GM19324 (cell line): ENCODE data around the gene SLC25A45.
"Not testable (repeated sequence)": the region's sequence is repeated elsewhere in the genome, so short reads cannot be mapped to it uniquely, and the experiment has no call there.

ENCODE experiments used
- ATAC-seq: cut with Tn5 transposase; IDR thresholded peaks from one replicate; pipeline ENCODE4 v1.9.1; 2021; ENCODE audit warnings: mild to moderate bottlenecking, moderate library complexity; ENCODE audit not compliant: unreplicated experiment, low FRiP score

The SLC25A45 gene

DNA sequence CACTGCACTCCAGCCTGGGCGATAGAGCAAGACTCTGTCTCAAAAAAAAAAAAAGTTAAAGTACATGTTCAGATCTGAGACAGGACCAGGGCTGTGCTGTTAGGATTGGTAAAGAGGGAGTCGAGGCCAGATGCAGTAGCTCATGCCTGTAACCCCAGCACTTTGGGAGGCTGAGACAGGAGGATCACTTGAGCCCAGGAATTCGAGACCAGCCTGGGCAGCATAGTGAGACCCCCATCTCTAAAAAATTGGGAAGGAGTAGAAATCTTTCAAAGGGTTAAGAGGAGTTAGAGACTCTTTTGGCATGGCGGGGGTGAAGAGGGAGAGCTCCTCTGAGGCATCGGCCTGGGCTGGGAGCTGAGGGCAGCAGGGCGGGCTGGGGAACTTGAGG lies 11.8 kb downstream of the SLC25A45 start:
- ATAC-seq = no peak

DNA sequence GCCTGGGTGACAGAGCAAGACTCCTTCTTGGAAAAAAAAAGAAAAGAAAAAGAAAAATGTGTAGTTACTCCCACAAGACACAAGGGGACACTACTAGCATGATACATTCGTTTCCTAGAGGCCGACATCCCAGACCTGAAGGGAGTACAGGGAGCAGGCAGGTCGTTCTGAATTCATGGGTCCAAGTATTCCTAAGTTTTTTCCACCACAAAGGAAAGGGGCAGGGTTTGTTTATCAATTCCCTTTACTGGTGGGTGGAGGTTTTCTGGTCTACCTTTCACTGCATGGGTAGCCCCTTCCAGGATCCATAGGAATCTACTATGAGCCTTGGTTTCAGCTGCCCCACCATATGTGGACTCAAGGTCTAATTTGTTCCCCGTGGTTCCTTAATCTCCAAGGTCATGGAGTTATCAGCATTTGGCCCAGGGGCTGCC lies 16.1 kb downstream of the SLC25A45 start:
- no peak for ATAC-seq

DNA sequence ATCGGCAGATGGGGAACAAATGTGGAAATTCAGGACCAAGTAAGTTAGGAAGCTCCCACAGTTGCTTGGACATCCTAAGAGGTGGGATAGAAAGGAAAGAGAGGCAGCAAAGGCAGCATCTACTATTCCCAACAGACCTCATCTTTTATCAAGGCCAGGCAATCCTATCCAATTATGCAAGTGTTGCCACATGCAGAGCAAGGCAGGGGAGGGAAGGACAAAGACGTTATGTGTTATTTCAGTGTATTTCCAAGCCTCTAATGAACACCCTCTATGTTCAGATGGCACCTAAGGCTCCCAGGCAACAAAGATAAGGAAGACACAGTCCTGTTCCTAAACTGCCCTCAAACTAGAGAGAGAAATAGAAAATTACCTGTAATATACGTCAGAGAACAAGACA lies 18.7 kb downstream of the SLC25A45 start:
- ATAC-seq = no peak

DNA sequence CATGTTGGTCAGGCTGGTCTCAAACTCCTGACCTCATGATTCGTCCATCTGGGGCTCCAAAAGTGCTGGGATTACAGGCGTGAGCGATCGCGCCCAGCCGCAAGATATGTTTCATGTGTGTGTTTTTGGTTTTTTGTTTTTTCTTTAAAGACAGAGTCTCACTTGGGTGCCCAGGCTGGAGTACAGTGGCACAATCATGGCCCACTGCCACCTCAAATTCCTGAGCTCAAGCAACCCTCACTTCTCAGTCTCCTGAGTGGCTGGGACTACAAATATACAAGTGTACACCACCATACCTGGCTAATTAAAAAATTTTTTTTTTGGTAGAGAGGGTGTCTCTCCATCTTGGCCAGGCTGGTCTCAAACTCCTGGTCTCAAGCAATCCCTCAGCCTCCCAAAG lies 19.5 kb downstream of the SLC25A45 start:
- no peak for ATAC-seq

DNA sequence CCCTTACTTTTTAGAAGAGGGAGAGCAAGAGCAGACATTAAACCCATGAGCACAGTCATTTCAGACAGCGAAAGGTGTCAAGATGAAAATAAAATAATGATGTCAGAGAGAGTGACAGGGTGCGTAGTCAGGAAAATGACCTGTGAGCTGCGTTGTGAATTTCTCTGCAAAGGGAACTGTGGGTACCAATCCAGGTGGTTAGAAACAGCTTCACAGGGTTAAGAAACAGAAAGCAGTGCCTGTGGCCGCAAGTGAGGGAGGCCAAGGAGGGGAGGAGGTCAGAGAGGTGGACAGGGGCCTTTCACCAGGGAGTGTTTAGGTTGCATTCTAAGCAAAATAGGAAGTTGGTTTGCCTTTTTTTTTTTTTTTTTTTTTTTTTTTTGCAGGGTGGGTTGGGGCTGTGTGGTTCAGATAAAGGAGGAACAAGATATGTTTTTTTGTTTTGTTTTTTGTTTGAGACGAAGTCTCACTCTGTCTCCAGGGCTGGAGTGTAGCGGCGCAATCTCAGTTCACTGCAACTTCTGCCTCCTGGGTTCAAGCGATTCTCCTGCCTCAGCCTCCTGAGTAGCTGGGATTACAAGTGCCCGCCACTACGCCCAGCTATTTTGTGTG lies 20.0 kb downstream of the SLC25A45 start:
- ATAC-seq = no peak

DNA sequence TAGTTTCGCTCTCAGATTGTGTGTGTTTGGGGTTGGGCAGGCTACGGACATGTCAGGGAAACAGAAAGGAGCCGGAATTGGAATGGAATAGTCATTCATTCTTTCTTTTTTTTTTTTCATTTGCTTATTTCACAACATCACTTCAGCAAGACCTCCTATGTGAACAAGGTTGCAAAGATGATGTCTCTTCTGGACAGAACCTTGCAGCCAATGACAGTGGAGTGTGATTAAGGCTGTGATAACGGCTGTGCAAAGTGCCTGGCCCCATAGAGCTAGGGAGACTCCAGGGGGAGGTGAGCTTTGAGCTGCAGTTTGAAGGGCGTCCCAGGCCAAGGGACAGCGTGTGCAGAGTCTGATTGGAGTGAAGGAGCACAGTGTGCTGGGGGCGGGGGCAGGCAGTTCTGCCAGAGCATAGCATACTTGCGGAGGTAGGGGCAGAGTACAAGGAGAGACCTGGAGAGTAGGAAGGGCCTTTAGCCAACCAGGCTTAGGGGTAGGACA lies 24.5 kb downstream of the SLC25A45 start:
- ATAC-seq = no peak

DNA sequence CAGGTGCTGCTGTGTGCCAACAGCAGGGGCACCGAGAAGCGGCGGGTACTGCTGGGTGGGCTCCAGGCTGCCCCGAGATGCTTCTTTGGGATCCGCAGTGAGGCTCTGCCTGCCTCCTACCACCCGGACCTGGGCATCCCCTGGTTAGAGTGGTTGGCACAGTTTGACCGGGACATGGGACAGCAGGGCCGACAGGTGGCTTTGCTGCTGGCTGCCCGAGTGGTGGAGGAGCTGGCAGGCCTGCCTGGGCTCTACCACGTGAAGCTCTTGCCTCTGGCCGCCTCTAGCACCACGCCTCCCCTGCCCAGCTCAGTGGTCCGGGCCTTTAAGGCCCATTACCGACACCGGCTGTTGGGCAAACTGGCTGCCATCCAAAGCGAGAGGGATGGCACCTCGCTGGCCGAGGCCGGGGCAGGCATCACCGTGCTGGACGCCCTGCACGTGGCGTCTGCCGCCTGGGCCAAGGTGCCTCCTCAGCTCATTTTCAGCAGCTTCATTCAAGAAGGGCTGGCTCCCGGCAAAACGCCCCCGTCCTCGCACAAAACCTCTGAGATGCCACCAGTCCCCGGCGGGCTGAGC lies 26.0 kb downstream of the SLC25A45 start:
- no peak for ATAC-seq

DNA sequence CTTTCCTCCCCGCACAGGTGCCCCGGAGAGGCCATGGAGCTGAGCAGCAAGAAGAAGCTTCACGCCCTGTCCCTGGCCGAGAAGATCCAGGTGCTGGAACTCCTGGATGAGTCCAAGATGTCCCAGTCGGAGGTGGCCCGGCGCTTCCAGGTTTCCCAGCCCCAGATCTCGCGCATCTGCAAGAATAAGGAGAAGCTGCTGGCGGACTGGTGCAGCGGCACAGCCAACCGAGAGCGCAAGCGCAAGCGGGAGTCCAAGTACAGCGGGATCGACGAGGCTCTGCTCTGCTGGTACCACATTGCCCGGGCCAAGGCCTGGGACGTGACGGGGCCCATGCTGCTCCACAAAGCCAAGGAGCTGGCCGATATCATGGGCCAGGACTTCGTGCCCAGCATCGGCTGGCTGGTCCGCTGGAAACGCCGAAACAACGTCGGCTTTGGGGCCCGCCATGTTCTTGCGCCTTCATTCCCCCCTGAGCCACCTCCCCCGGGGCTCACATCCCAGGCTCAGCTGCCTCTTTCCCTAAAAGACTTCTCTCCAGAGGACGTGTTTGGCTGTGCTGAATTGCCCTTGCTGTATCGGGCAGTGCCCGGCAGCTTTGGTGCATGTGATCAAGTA lies 26.6 kb downstream of the SLC25A45 start:
- no peak for ATAC-seq

DNA sequence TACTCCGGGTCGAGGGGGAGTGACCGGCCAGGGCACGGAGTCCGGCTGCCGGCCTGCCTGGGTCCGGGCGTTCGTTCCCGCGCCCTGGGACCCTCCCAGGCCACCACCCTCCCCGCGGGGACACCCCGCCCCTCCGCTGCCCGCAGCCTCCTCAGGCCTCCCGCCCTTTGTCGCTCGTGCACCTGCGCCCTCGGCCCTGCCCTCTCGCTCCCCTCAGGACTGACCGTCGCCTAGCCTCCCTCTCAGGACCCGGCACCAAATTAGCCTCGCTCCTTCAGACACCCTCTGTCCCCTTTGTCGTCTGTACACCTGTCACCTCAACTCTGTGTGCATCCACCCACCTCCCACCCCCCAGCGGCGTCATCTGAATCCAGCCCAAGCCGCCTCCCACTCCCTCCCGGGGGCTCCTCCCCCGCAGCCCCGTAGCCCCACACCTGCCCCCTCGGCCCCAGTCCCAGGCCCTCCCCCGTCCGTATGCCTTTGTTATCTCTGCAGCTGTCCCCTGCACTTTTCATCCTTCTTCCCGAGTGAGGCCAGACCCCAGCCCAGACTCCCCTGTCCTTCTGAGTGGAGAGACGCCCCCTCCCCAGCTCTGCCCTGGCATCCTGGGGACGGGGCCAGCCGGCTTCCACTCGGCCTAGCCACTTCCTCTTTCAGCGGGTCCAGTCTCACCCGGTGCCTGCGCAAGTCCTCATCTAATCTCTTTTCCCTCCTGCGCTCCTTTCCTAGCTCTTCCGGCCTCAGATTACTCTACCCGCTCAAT lies 27.3 kb downstream of the SLC25A45 start:
- ATAC-seq = peak; percentile 24

DNA sequence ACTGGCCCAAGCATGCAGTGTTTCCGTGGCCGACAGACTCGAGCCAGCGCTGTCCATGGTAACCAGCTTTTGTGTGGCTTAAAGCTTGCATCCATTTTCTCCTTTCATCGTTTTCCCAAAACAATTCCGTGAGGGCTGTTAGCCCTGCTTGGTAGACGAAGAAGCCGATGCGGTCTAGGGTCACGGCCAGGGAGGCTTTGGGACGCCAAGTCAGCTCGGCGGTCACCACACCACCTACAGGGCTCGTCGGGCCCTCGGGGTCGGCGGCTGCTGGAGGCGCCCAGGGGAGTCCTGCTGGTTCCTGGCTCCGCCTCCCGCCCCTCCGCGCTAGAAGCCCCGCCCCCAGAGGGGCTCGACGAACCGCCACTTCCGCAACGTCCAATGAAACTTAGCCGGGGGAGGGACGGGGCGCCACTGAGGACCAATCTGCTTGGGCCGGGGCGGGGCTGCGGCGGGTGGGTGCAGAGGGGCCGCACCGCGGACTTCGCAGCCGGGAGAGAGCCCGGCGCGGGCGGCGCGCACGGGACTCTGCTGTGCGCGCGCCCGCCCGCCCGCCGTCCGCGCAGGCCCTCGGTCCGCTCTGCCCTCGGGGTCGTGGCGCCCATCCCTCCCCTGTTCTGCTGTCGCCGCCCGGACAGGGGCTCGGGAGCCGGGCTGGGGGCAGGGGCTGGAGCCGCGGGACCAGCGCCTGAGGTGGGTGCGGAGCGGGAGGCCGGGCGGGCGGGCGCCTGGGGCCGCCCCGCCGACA lies 28.0 kb downstream of the SLC25A45 start, which contains the start of gene TIGD3:
TIGD3 (plus strand) TSS at position 487 of the 748 bp plus-strand sequence. CDS start 1,058 bp downstream, outside the sequence.
- peak; percentile 89 for ATAC-seq

DNA sequence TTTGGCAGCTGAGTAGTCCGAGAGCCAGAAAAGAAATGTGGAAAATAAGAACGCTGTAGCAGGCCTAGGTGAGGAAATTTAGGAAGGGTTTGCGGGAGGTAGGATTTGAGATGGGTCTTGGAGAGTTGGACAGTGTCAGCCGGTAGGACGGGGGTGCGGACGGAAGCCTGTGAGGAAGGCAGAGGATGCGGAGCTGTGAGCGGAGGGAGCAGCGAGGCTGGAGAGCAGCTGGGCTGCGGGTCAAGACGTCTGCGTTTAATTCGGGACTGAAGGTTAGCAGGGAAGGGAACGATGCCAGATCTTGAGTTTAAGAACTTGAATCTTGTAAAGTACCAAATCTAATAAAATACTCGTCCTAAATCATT lies 28.6 kb downstream of the SLC25A45 start:
- no peak for ATAC-seq

DNA sequence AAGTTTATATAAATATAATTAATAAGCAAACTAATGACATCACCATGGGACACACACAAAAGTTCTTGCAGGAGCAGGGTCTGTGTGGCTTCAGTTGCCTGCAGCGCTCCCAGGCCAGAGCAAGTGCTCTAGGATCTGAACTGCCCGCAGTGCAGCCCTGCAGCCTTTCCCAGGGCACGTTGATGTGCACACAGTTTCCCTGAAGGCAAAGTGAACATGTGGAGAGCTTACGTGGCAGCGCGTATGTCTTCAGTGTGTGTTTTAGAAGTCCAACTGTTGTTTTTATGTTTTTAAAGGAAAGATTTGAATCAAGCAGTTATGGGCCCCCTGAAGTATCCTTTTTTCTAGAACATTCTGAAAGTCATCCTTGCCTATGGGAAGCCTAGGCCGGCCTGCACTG lies 29.1 kb downstream of the SLC25A45 start:
- no peak for ATAC-seq

DNA sequence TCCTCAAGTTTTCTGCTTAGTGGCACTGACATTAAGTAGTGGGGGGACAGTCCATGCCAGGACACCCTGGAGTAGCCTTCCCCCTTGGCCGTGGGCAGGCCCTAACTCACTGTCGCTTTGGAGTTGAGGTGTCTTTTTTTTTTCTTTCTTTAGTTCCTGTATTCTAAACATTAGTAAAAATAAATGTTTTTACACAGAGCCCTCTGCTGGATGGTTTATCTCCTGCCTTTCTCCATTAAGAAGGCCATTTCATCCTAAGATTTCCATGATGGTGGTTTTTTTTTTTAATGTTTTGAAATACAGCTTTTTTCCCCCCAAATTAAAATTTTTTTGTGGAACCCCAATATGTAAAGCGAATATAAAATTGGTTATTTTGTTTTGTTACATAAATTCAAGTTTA lies 29.7 kb downstream of the SLC25A45 start:
- ATAC-seq = no peak

DNA sequence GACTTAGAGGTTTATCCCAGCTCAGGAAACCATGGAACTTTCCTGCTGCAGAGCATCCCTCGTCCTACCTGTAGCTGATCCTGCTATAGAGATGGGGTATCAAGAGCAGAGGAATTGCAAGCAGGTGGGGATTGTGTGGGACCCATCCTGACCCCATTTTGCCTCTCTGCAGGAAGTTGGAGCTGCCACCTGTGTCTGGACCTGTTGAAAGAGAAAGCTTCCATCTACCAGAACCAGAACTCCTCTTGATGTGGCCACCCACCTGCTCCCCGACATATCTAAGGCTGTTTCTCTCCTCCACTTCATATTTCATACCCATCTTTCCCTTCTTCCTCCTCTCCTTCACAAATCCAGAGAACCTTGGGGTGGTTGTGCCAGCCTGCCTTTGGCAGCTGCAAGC lies 30.9 kb downstream of the SLC25A45 start:
- ATAC-seq = no peak

DNA sequence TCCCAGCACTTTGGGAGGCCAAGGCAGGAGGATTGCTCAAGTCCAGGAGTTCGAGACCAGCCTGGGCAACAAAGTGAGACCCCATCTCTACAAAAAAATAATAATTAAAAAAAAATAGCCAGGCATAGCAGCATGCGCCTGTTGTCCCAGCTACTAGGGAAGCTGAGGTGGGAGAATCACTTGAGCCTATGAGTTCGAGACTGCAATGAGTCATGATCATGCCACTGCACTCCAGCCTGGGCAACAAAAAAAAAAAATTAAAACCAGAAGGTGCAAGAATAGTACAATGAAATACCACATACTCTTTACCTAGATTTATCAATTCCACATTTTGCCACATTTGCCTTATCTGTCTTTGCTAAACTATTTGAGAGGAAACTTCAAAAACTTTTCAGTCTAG lies 40.6 kb downstream of the SLC25A45 start:
- ATAC-seq = no peak

DNA sequence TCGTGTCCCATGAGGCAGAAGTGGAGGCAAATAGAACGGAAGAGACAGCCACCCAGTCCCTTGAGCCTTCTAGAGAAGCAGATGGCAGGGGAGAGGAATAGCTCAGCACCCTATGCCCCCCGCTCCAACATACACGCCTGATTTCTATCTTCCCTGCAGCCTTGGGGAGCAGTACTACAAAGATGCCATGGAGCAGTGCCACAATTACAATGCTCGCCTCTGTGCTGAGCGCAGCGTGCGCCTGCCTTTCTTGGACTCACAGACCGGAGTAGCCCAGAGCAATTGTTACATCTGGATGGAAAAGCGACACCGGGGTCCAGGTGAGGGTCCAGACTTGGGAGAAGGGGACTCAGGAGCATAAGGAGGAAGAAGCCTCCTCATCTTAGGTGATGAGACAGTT lies 42.2 kb downstream of the SLC25A45 start:
- ATAC-seq = no peak

DNA sequence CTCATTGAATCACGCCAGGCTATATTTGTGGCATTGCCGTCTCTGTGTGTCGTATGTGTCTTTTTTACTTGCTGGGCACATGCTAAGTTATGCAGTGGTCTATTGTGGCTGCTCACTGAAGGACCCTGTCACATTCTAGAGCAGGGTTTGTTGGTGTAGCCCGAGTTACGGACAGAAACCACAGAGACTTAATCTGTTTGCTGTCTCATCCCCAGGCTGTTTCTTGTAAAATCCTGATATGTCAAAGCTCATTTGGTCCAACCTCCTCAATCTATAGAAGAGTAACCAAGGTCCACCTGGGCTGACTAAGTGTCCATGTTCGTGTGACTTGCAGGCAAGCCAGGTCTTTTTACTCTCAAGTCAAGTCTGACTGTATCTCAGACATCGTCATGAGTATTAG lies 43.8 kb downstream of the SLC25A45 start:
- ATAC-seq = no peak

DNA sequence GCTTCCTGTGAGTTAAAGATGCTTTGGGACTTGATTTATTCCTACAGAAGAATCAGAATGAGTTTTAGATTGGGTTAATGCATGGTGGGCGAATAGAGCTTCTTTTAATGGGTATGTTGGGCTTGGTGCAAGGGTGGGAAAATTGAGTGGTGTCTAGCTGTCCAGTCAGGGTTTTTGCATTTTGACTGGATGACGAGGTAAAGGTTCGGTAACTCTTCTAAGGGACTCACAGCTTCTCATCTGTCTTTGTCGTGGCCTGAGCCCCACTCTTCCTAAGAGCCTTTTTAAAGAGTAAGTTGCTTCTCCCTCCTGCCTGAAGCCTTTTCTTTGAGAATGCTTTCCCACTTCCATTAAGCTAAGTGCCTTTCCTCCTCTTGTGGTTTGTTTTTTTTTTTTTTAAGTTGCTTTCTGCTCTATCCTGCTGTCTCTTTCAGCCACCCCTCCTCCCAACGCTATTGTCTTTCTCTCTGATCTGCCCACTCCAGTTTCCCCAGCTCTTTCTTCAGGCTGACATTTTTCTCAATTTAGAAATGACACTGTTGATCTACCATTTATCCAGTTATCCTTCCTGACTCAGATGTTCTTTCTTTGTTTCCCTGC lies 47.6 kb downstream of the SLC25A45 start:
- ATAC-seq = no peak

DNA sequence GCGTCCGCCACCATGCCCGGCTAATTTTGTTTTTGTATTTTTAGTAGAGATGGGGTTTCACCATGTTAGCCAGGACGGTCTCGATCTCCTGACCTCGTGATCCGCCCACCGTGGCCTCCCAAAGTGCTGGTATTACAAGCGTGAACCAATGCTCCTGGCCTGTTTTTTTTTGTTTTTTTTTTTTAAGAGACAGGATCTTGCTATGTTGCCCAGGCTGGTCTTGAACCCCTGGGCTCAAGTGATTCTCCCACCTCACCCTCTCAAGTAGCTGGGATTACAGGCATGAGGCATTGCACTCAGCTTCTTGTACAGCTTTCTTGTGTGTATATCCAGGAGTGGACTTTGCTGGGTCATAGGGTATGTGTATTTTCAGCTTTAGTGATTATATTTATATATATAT lies 49.9 kb downstream of the SLC25A45 start:
- ATAC-seq = not testable (repeated sequence)

DNA sequence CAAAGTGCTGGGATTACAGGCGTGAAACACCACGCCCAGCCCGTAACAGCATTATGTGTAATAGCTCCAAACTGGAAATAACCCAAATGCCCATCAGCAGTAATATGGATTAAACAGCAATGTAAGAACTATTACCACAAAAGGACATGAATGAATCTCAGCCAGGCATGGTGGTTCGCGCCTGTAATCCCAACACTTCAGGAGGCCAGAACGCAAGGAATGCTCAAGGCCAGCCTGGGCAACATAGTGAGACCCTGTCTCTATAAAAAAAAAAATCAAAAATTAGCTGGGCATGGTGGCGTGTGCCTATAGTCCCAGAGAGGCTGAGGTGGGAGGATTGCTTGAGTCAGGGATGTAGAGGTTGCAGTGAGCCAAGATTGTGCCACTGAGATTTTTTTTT lies 51.9 kb downstream of the SLC25A45 start:
- ATAC-seq = no peak
